SIG-M5 (cell line): ENCODE data around the gene SLC27A5.
"Not testable (repeated sequence)": the region's sequence is repeated elsewhere in the genome, so short reads cannot be mapped to it uniquely, and the experiment has no call there.

Experiments
- DNase-seq: peaks from one replicate; lab custom pipeline; 2025; lab: John Stamatoyannopoulos, UW

SLC27A5 gene

DNA sequence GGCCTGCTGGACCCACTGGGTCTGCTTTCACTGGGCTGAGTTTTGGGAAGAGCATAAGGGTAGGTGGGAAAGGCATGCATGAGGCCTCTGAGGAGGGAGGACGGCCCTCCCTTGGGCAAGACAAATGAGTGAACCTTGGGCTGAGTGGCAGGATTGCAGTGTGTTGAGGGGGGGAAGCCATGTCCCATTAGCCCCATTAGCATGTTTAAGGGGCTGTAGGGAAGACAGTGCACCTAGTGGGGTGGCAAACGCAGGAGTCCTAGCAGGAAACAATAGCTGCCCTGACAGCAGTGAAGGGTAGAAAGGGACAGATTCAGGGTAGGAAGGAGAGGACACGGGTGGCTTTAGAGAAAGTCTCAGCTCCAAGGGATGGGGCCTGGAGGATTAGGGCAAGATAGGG lies 10.9 kb upstream of the SLC27A5 start:
- DNase-seq = no peak

GRCh38 chr19:58521651-58522050 lies 9.9 kb upstream of the SLC27A5 start:
- no peak for DNase-seq

- no peak for DNase-seq
These were observed 8.4 kb upstream of the SLC27A5 start for GRCh38 chr19:58520257-58520599.

DNA sequence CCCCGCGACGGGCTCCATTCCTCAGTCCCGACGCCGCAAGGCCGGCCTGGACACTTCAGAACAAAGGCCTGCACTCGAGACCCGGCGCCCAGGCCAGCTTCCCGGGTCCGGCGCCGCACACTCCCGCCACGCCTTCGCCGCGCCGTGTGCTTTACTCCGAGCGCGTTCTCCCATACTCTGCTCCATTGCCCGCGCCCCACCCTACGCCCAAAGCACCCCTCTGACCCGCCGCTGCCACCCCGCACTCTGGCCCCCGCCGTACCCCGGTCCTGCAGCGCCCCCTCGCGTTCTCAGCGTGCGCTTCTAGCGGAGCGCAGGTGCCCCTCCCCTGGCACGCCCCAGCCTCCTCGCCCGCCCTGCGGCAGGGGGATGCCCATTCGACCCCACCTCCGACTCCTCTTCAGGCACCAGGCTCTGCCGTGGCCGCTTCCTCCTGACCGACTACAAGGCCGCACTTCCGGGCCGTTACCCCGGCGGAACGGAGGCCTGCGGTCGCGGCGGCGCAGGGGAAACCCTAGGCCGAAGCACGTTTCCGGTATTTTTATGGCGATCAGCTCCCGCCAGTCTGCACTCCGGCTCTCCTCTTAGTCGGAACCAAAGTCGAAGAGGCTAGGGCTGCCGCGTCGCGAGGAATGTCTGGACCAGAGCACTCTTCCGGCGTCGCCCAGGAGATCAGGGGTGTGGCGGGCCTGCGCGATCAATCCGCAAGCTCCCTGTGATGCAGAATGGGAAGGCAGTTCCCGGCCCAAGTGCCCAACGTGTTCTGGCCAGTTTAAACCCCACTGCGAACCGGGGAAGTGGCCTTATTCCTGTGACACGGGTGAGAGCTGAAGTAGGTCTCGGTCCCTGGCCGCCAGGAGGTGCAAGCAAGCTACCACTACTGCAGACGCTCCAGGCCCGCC lies 7.8 kb upstream of the SLC27A5 start, which contains the start of gene ZBTB45:
ZBTB45 (minus strand) TSS at position 456 of the 902 bp plus-strand sequence. CDS start 2,137 bp downstream, outside the sequence.
- DNase-seq = peak; percentile 84

DNA sequence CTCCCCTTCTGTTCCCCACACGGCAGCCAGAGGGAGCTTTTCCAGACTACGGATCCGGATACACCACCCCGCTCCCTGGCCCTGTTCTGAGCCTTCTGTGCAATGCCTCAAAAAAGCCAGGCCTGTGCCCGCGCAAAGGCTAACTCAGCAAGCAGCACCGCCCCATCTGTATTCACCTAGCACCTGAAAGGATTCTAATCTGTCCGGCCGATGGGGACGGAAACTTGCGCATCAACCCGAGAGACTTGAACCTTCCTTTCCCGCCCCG lies 7.2 kb upstream of the SLC27A5 start:
- DNase-seq = no peak

DNA sequence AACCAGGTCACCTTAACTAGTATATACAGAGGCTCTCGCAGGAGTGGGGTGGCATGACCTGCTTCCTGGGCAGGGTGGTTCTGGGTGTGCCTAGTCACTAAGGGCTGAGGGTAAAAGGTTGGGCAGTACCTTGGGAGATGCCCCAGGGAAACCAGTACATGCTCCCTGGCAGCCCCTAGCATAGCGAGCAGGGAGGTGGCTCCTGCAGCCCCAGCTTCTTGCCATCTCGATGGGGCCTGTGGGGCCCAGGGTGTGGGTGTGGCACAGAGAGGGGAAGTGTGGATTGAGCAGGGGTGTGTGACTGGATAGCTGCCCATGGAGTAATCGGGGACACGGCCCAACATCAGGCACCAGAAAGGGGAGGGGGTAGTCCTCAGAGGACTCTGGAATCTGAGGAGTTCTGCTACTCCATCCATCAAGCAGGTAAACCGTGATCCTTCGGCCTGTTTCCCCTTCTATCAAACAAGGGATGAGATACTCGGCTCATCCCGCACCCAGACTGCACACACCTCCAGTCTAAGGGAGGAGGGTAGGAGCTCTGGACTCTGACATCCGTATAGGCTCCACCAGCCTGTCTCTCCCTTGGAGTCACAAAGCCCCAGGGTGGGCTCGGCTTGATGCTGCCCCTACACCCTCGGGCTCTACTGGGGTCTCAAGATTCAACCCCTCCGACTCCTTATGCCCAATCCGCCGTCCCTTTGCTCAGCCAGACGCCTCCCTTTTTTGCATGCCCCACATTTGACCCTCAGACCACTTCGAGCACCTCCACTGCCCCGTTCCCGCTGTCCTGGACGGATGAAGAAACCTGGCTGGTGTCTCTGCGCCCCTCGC lies 6.7 kb upstream of the SLC27A5 start:
- no peak for DNase-seq

DNA sequence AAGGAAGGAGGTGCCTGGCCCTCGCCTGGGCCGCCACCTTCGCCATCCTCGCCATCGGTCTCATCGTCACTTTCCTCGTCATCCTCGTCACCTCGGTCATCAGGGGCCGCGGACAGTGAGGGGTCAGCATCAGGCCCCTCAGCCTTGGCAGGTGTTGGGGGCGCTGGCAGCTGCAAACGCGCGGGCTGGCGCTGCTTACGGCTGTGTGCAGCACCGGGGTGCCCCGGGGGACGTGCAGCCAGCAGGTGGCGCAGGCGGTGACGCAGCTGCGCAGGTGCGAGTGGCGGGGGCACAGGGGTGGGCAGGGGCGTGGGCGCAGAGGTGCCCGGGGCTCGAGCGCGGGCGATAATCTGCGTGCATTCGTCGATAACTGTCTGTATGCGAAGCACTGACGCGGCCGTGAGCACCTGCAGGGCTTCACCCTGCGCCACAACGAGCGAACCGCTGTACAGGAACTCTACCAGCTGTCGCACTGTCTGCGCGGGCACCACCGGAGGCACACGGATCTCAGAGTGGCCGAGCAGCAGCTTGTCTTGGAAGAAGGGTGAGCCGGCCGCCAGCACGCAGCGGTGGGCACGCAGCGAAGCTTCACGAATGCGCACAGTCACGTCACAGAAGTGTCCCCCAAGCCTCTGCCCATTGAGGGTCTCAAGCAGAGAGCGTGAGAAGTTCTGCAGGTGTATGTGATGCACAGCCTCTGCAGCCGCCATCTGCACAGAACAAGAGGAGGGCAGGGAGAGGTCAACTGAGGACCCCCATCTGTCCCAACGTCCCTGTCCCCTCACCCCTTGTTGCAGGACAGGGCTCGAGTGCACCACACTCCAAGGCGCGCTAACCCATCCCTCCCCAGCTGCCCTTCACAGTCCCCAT lies 5.4 kb upstream of the SLC27A5 start:
- DNase-seq = no peak

DNA sequence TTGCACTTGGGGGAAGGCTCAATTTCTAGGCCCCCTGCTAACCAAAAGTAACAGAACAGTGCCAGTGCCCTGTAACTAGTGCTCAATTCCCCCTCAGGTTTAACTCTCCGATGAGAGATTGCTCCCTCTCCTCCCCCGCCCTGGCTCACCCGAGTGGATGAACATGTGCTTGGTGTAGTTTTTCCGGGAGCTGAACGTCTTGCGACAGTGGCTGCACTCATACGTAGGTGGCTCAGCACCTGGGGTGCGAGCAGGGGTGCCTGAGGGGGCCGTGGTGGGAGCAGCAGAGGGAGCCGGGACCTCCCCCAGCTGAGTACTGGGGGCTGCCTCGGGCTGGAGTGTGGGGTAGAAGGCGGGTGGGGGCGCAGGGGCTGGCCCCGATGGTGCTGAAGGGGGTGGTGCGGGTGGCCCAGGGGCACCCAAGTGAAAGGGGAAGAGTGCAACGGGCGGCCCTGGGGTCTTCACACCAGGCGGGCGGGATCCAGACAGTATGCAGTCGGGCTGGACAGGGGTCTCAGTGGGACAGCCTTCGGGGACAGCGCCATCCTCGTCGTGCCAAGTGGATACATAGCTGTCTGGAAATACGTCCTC lies 4.5 kb upstream of the SLC27A5 start:
- no peak for DNase-seq

DNA sequence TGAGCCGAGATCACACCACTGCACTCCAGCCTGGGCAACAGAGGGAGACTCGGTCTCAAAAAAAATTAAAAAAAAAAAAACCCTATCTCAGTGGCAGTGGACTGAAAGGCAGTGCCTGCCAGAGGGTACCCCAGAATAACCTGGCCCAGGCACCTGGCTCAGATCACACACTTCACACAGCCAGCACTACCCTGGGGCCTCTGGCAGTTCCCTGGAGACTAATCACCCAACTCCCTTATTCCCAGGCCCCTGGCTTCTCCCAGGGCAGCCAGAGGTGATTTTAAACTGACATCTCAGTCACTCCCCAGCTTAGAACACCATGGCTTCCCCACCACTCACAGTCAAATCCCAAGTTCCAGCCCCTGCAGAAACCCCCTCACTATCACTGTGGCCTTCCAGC lies 3.5 kb upstream of the SLC27A5 start:
- DNase-seq = no peak

DNA sequence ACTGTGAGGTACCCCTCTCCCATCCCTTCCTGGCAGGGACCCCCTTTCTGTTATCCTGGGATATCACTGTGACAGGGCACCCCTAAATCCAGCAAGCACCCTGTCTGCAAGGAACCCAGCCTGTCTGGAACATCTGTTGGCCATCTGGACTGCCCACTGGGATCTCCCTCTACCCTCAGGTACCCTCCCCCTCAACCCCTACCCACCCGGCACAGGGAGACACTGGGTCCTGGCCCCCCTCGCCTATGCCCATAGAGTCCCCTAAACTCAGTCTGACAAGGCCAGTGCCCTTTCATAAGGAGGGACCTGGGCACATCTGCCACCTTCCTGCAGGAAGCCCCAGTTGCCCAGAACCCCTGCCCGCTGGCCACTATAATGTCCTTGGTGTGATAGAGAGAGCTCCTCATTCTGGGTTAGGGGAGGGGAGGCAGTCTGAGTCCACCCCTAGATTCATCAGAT lies 2.8 kb upstream of the SLC27A5 start:
- DNase-seq = no peak

DNA sequence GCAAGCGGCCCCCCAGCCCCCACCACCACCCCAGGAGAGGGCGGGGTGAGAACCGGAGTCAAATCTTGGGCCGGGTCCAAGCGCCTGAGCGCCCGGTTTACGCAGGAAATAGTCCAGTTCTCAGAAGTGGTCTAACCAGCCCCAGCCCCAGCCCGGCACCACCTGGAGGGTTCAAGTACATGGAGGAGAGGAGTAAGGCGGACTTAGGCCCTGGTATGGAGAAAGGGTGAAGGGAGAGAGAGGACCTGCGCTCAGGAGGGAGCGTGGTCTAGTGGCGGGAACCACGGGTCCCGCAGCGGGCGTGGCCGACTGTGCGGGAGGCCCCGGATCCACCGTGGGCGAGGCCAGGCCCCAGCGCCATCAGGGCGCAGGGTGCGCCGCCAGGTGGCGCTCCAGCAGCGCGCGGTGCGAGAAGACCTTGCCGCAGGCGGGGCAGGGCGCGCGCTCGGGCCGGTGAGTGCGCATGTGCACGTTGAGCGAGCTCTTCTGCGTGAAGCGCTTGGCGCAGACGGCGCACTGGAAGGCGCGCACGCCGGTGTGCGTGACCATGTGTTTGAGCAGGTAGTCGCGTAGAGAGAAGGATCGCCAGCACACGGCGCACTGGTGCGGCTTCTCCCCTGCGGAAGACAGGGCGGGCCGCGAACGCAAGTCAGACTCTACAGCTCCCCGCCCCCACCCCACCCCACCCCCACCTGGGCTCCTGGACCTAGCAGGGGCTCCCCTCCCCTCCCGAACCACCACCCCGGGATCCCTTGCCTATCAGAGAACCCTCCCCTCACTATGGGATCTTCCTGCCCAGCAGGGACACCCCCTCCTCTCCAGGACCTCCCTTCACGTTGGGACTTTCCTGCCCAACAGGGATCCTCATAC lies 2.1 kb upstream of the SLC27A5 start:
- peak; percentile 32 for DNase-seq

DNA sequence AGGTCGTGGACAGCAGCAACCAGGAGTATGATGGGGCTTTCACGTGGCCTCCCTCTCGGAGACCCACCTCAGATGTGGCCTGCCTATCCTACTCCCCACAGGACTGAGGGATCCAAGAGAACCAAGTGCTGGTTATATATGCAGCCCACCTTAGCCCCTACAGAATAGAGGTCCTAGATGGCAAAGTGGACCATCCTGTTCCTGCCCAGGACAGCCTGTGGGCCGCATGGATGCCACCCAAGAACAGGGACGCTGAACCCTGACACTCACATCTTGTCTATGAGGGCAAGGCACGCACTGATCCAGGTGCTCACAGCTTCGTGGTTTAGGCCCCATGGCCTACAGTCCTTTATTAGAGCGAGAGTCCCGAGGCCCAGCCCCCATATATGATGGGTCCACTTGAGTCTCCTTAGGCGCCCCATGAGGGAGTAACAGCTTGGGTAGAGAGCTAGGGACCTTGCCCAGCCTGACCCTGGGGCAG lies 1.5 kb upstream of the SLC27A5 start:
- DNase-seq = no peak

DNA sequence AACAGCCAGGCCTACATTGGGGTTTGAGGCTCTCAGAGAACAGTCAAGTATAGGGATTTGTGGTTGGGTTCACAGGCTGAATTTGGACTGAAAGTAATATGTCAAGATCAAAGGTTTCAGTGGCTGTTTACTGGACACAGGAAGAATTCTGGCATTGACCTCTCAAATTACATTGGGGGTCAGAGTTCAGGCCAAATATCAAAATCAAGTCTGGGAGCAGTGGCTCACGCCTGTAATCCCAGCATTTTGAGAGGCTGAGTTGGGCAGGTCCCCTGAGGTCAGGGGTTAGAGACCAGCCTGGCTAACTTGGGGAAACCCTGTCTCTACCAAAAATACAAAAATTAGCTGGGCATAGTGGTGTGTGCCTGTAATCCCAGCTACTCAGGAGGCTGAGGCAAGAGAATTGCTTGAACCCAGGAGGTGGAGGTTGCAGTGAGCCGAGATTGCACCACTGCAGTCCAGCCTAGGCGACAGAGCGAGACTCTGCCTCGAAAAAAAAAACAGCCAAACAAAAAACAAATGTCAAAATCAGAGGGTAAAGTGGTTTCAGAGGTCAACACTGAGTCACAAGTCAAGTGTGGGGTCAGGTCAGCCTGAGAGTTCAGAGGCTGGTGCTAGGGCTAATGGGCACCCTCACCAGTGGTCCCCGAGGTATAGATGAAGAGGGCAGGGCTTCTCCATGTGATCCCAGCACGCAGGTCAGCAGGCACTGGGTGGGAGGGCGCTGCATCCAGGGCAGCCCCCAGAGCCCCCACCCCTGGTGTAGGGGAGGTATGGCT lies 1.5 kb downstream of the SLC27A5 start:
- no peak for DNase-seq

GRCh38 chr19:58509731-58510083 lies 2.1 kb downstream of the SLC27A5 start:
- DNase-seq = no peak

- DNase-seq = not testable (repeated sequence)
These were observed 4.1 kb downstream of the SLC27A5 start for GRCh38 chr19:58507602-58508223.

DNA sequence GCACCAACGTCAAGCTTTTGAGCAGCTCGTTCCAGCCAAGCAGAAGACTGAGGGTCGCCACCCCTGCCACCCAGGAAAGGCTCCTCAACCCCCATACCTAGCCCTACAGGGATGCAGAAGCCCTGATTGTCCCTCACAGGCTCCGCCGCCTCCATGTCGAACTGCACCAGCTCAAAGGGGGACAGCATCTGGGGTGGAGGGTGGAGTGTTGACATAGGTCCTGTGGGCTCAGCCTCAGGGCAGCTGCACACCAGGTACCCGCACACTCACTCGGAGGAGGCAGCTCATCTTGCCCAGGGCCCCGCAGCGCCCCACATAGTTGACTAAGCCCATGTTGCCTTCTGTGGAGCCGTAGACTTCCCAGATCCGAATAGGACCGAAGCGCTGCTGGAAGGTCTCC lies 11.6 kb downstream of the SLC27A5 start:
- no peak for DNase-seq

DNA sequence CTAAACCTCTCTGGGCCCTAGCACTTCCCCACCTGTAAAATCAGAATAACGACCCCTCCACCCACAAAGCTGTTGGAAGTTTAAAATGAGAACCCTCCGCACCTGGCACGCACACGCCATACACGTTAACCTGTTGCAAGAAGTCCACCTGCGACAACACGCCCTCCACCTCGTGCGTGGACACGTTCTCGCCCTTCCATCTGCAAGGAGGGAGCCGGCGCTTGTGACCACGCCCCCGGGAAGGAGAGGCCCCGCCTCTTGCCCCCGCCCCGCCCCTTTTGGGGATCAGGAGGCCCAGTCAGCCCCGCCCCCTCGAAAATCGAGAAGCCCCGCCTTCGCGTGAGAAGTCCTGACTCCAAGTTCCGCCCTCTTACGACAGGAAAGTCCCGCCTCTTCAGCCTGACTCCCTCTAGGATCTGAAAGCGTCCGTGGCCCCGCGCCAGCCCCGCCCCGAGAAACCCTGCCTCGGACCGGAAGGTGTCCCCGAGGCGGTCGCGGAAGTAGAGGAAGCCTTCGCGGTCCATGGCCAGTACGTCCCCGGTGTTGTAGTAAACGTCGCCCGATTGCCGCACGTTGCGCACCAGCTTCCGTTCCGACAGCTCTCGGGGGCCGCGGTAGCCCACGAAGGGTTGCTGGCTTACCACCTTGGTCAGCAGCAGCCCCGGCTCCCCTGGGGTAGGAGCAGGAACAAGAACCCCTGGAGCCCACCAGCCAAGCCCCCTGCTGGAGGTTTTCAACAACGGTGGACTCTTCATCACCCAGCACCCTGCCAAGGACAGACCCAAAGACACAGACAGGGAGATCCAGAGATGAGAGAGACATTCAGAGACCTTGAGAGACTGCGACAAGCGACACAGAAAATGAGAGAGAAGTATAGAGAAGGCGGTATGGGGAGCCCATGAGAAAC lies 12.5 kb downstream of the SLC27A5 start:
- peak; percentile 92 for DNase-seq

GRCh38 chr19:58498316-58499020 lies 13.3 kb downstream of the SLC27A5 start:
- DNase-seq = no peak
